Esophagus muscularis mucosa (tissue), 4 donors: ENCODE measurements around the gene QTRT2. TPM values are rescaled to one million over a fixed set of nuclear protein-coding genes. Genes with fewer than 3 reads are reported as not detected.

Source experiments
- DNase-seq: peaks from one replicate; pipeline ENCODE4 v3.0.0-alpha.2; 2017; ENCODE audit errors: extremely low spot score
- H3K27ac ChIP-seq, 4 donors: fragments of 200-600 bp; sonication (generic); replicated peaks in 1 of 4; 1 replicate in 3 of 4; 2 replicates in 1 of 4; pipeline ENCODE4 v1.5.1; 2016 to 2019; ENCODE audit warnings: mild to moderate bottlenecking in 1 of 4
- H3K27me3 ChIP-seq, 4 donors: fragments of 200-600 bp; sonication (generic); one replicate each; pipeline versions ENCODE4 v1.5.1 to v1.6.0; 2016 to 2019
- H3K36me3 ChIP-seq, 4 donors: fragments of 200-600 bp; sonication (generic); one replicate each; pipeline ENCODE4 v1.5.1; 2016 to 2019
- H3K4me1 ChIP-seq, 4 donors: fragments of 200-600 bp; sonication (generic); one replicate each; pipeline ENCODE4 v1.5.1; 2016 to 2019
- H3K4me3 ChIP-seq, 4 donors: fragments of 200-600 bp; sonication (generic); 1 replicate in 2 of 4; 2 replicates in 2 of 4; pipeline ENCODE4 v1.5.1; 2016 to 2019; ENCODE audit warnings: mild to moderate bottlenecking in 4 of 4, moderate library complexity in 1 of 4
- H3K9me3 ChIP-seq, 4 donors: fragments of 200-600 bp; sonication (generic); 1 replicate in 3 of 4; 2 replicates in 1 of 4; pipeline ENCODE4 v1.5.1; 2016 to 2019
- EP300 ChIP-seq: sonication (generic); formaldehyde crosslinking; IDR thresholded peaks from one replicate; pipeline ENCODE4 v1.6.1; 2017; ENCODE audit warnings: antibody characterized with exemption
- POLR2A ChIP-seq: fragments of 450-650 bp; IDR thresholded peaks from one replicate; pipeline ENCODE4 v1.6.1; 2017; ENCODE audit warnings: antibody characterized with exemption, moderate library complexity, mild to moderate bottlenecking, low read depth
- POLR2AphosphoS5 ChIP-seq, 2 donors: sonication (generic); formaldehyde crosslinking; IDR thresholded peaks; one replicate each; pipeline ENCODE4 v1.6.1; 2017; ENCODE audit warnings: antibody characterized with exemption in 2 of 2
- WGBS: methylation state at CpG from one replicate; pipeline ENCODE4 v1.1.5; 2018; 5-methylcytosine and 5-hydroxymethylcytosine counted together
- intact Hi-C: fragments of 100-400 bp; cut with DNase I; formaldehyde crosslinking; loops from one replicate; pipeline ENCODE4 v1.15.1; 2023
- total RNA-seq, 4 donors: library from RNA; depleted of rRNA; stranded (reverse); fragments of >200 nt; gene quantifications; one replicate each; pipeline versions ENCODE4 v1.1.0 to v1.2.1, GENCODE V29; 2016
- TF ChIP-seq, protein P1 (sequence below), 3 experiments: fragments of 200-600 bp in 2 of 3; fragments of 450-650 bp in 1 of 3; sonication (generic) in 2 of 3; IDR thresholded peaks; one replicate each; pipeline ENCODE4 v1.5.1; 2017 to 2019; ENCODE audit warnings: antibody characterized with exemption in 3 of 3, mild to moderate bottlenecking in 2 of 3, moderate library complexity in 1 of 3

The QTRT2 gene
- total RNA-seq, 4 donors from 2014 or later = 8.3 to 15.2 (median 11.0) TPM

DNA sequence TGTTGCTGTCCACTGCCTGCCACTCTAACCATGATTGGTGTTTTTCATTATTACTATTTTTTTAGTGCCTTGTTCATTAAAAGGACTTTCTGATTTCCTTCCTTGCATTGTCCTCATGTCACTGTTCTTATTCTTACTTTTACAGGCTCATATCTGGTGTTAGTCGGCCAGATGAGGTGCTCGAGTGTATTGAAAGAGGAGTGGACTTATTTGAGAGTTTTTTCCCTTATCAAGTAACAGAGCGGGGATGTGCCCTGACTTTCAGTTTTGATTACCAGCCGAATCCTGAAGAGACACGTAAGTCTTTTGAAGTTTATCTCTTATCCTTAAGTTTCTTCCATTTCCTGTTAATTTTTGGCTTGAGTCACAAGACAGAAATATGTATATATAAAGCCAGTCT lies 23.2 kb downstream of the QTRT2 start:
- Histone ChIP-seq H3K27me3 (no peaks in the 10 kb centered on the region), H3K4me3 (no peak overlapping the region), H3K9me3 (no peaks in the 10 kb centered on the region), H3K27ac (no peak overlapping the region), H3K36me3 (peaks cover 23 to 93% (median 57%) of the 10 kb centered on the region in 4 donors), H3K4me1 (peaks cover 3 to 17% (median 12%) of the 10 kb centered on the region in 4 donors)
- intact Hi-C loops = no loop called here
- DNase-seq = no peak
- 80% methylated on average over 5 of the region's 5 CpGs for WGBS
- TF ChIP-seq EP300 = no peak

- no peak overlapping the region for H3K4me3 ChIP-seq
- H3K36me3 ChIP-seq = peaks cover 28 to 93% (median 59%) of the 10 kb centered on the region in 4 donors
- DNase-seq = no peak
- H3K9me3 ChIP-seq = no peaks in the 10 kb centered on the region
- intact Hi-C loops = no loop called here
- no peak overlapping the region for H3K27ac ChIP-seq
- H3K4me1 ChIP-seq = peaks cover 3 to 17% (median 12%) of the 10 kb centered on the region in 4 donors
- no peaks in the 10 kb centered on the region for H3K27me3 ChIP-seq
- TF ChIP-seq, protein P1, sequence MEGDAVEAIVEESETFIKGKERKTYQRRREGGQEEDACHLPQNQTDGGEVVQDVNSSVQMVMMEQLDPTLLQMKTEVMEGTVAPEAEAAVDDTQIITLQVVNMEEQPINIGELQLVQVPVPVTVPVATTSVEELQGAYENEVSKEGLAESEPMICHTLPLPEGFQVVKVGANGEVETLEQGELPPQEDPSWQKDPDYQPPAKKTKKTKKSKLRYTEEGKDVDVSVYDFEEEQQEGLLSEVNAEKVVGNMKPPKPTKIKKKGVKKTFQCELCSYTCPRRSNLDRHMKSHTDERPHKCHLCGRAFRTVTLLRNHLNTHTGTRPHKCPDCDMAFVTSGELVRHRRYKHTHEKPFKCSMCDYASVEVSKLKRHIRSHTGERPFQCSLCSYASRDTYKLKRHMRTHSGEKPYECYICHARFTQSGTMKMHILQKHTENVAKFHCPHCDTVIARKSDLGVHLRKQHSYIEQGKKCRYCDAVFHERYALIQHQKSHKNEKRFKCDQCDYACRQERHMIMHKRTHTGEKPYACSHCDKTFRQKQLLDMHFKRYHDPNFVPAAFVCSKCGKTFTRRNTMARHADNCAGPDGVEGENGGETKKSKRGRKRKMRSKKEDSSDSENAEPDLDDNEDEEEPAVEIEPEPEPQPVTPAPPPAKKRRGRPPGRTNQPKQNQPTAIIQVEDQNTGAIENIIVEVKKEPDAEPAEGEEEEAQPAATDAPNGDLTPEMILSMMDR (IDR thresholded peaks at IDR 0.05) = no peak
- TF ChIP-seq POLR2A = no peak
- TF ChIP-seq EP300 = no peak
- TF ChIP-seq POLR2AphosphoS5 (IDR thresholded peaks at IDR 0.05) = no peak
Observed at GRCh38 chr3:114080201-114080600, 23.7 kb downstream of the QTRT2 start.

DNA sequence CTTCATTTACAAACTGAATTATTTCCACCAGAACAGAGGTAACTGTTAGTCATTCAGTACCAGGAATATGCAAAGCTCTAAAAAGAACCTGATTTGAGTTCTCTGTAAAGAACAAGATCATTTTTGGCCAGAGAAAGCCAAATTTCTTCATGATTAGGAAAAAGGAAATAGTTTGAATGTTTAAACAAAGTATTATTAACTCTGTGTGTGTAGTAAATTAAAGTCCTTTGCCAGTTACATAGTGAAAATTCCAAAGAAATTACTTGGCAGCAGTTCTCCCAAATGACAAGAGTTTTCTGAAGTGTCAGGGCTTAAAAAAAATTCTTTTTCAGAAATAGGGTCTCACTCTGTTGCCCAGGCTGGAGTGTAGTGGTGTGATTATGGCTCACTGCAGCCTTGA lies 24.5 kb downstream of the QTRT2 start:
- TF ChIP-seq, protein P1 (IDR thresholded peaks at IDR 0.05) = no peak
- TF ChIP-seq POLR2AphosphoS5 (IDR thresholded peaks at IDR 0.05) (no peak), EP300 (no peak), POLR2A (no peak)
- H3K36me3 ChIP-seq = peaks cover 27 to 93% (median 60%) of the 10 kb centered on the region in 4 donors
- no peak overlapping the region for H3K27ac ChIP-seq
- H3K9me3 ChIP-seq = no peaks in the 10 kb centered on the region
- peaks cover 3 to 17% (median 12%) of the 10 kb centered on the region in 4 donors for H3K4me1 ChIP-seq
- H3K4me3 ChIP-seq = no peak overlapping the region
- H3K27me3 ChIP-seq = no peaks in the 10 kb centered on the region
- intact Hi-C loops = no loop called here
- DNase-seq = no peak

GRCh38 chr3:114083112-114083511 lies 26.6 kb downstream of the QTRT2 start:
- no peaks in the 10 kb centered on the region for H3K27me3 ChIP-seq
- no peak overlapping the region for H3K4me3 ChIP-seq
- intact Hi-C loops = no loop called here
- H3K36me3 ChIP-seq = peaks cover 25 to 92% (median 64%) of the 10 kb centered on the region in 4 donors
- no peaks in the 10 kb centered on the region for H3K9me3 ChIP-seq
- WGBS = 95% methylated on average over 2 of the region's 2 CpGs
- peaks cover 0 to 3% (median 2%) of the 10 kb centered on the region in 4 donors for H3K4me1 ChIP-seq
- no peak for DNase-seq
- no peak overlapping the region for H3K27ac ChIP-seq
- TF ChIP-seq POLR2A = no peak
- no peak for TF ChIP-seq EP300
- TF ChIP-seq POLR2AphosphoS5 (IDR thresholded peaks at IDR 0.05) = no peak
- TF ChIP-seq, protein P1 (IDR thresholded peaks at IDR 0.05) = no peak

GRCh38 chr3:114086356-114086755 lies 29.8 kb downstream of the QTRT2 start:
- Histone ChIP-seq H3K4me1 (no peaks in the 10 kb centered on the region), H3K27me3 (no peaks in the 10 kb centered on the region), H3K4me3 (no peak overlapping the region), H3K36me3 (peaks cover 20 to 64% (median 47%) of the 10 kb centered on the region in 4 donors), H3K27ac (no peak overlapping the region), H3K9me3 (no peaks in the 10 kb centered on the region)
- no peak for DNase-seq
- TF ChIP-seq POLR2A (no peak), EP300 (no peak), POLR2AphosphoS5 (IDR thresholded peaks at IDR 0.05) (no peak)
- TF ChIP-seq, protein P1 (IDR thresholded peaks at IDR 0.05) = no peak
- intact Hi-C loops = no loop called here
- WGBS = 91% methylated on average over 2 of the region's 2 CpGs
